Chondrocyte (in vitro differentiated cells): Measurements from ENCODE around the gene TLL1. TPM values are rescaled to one million over a fixed set of nuclear protein-coding genes. Genes with fewer than 3 reads are reported as not detected.

ENCODE experiments used
- DNase-seq: peaks from one replicate; pipeline ENCODE4 v3.0.0; 2021; ENCODE audit warnings: mixed read lengths, low spot score
- H3K27ac Mint-ChIP-seq: one replicate; pipeline ENCODE4 v1.8.0; 2021; ENCODE audit warnings: mild to moderate bottlenecking, moderate library complexity, mixed read lengths; ENCODE audit not compliant: unreplicated experiment
- H3K27me3 Mint-ChIP-seq: 2 replicates; pipeline ENCODE4 v1.8.0; 2021; ENCODE audit warnings: low read depth, mixed read lengths
- H3K36me3 Mint-ChIP-seq: 2 replicates; pipeline ENCODE4 v1.8.0; 2021; ENCODE audit warnings: low read depth, mixed read lengths
- H3K4me1 Mint-ChIP-seq: 2 replicates; pipeline ENCODE4 v1.8.0; 2021; ENCODE audit warnings: low read depth, mild to moderate bottlenecking, mixed read lengths
- H3K4me3 Mint-ChIP-seq: one replicate; pipeline ENCODE4 v1.8.0; 2021; ENCODE audit warnings: mild to moderate bottlenecking, moderate library complexity, mixed read lengths; ENCODE audit not compliant: unreplicated experiment
- H3K9me3 Mint-ChIP-seq: 2 replicates; pipeline ENCODE4 v1.8.0; 2021; ENCODE audit warnings: low read depth, mixed read lengths
- CTCF ChIP-seq: fragments of 200-600 bp; sonication (generic); IDR thresholded peaks from 2 replicates; pipeline ENCODE4 v1.5.0; 2021; ENCODE audit warnings: antibody characterized with exemption, mild to moderate bottlenecking, moderate library complexity
- total RNA-seq: library from RNA; stranded (reverse); gene quantifications from 3 replicates; pipeline ENCODE4 v1.2.1, GENCODE V29; 2021

TLL1 gene
- total RNA-seq, 1 donor from 2014 or later, result 3.4 TPM

- Mint-ChIP-seq H3K4me1 (peaks cover 5% of the 10 kb centered on the region), H3K36me3 (no peaks in the 10 kb centered on the region), H3K9me3 (peaks cover 21% of the 10 kb centered on the region), H3K4me3 (no peak overlapping the region), H3K27ac (no peak overlapping the region), H3K27me3 (no peaks in the 10 kb centered on the region)
- TF ChIP-seq CTCF, result no peak
- DNase-seq, result no peak
Observed at GRCh38 chr4:165965503-165965902, 92.5 kb downstream of the TLL1 start.

GRCh38 chr4:165966833-165967232 lies 93.8 kb downstream of the TLL1 start:
- no peak overlapping the region for H3K4me3 Mint-ChIP-seq
- H3K36me3 Mint-ChIP-seq, result no peaks in the 10 kb centered on the region
- no peaks in the 10 kb centered on the region for H3K27me3 Mint-ChIP-seq
- H3K9me3 Mint-ChIP-seq, result peaks cover 13% of the 10 kb centered on the region
- TF ChIP-seq CTCF, result no peak
- DNase-seq, result no peak
- H3K4me1 Mint-ChIP-seq, result peaks cover 6% of the 10 kb centered on the region
- H3K27ac Mint-ChIP-seq, result no peak overlapping the region

- H3K27me3 Mint-ChIP-seq, result no peaks in the 10 kb centered on the region
- H3K4me1 Mint-ChIP-seq, result peaks cover 10% of the 10 kb centered on the region
- no peak overlapping the region for H3K27ac Mint-ChIP-seq
- TF ChIP-seq CTCF, result no peak
- no peak overlapping the region for H3K4me3 Mint-ChIP-seq
- H3K9me3 Mint-ChIP-seq, result peaks cover 13% of the 10 kb centered on the region
- no peaks in the 10 kb centered on the region for H3K36me3 Mint-ChIP-seq
- no peak for DNase-seq
Observed at GRCh38 chr4:165967486-165967885, 94.4 kb downstream of the TLL1 start.

GRCh38 chr4:165970703-165971420 lies 97.8 kb downstream of the TLL1 start:
- Mint-ChIP-seq H3K4me1 (peaks cover 12% of the 10 kb centered on the region), H3K9me3 (peaks cover 11% of the 10 kb centered on the region), H3K27me3 (no peaks in the 10 kb centered on the region), H3K4me3 (no peak overlapping the region), H3K27ac (no peak overlapping the region), H3K36me3 (no peaks in the 10 kb centered on the region)
- DNase-seq, result no peak
- TF ChIP-seq CTCF, result no peak

- Mint-ChIP-seq H3K9me3 (peaks cover 8% of the 10 kb centered on the region), H3K27me3 (no peaks in the 10 kb centered on the region), H3K4me1 (peaks cover 12% of the 10 kb centered on the region), H3K36me3 (no peaks in the 10 kb centered on the region), H3K4me3 (no peak overlapping the region), H3K27ac (no peak overlapping the region)
- no peak for DNase-seq
- TF ChIP-seq CTCF, result no peak
Observed at GRCh38 chr4:165971446-165971845, 98.4 kb downstream of the TLL1 start.
